HG03432 (cell line): ENCODE results near the gene FBXO24.
"Not testable (repeated sequence)": the region's sequence is repeated elsewhere in the genome, so short reads cannot be mapped to it uniquely, and the experiment has no call there.

Experiments
- ATAC-seq: cut with Tn5 transposase; IDR thresholded peaks from one replicate; pipeline ENCODE4 v1.9.1; 2021; ENCODE audit warnings: mild to moderate bottlenecking, moderate library complexity; ENCODE audit not compliant: unreplicated experiment

FBXO24 gene

DNA sequence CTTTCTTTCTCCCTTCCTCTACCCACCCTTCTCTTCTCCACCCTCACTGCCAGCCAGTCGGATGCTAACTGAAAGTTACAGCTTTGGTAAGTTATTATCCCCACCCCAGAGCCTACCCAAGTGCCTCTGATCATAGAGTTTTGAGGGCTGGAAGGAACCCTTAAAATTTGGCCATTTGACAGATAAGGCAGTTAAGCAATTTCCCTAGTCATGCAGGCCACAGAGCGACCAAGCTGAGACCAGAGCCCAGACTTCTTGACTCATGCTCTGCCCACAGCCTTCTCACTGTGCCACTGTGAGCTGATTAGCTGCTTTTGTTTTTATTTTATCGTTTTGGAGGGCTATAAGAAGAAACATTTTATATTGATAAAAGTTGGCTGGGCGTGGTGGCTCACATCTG lies 29.6 kb upstream of the FBXO24 start:
- ATAC-seq, result no peak

DNA sequence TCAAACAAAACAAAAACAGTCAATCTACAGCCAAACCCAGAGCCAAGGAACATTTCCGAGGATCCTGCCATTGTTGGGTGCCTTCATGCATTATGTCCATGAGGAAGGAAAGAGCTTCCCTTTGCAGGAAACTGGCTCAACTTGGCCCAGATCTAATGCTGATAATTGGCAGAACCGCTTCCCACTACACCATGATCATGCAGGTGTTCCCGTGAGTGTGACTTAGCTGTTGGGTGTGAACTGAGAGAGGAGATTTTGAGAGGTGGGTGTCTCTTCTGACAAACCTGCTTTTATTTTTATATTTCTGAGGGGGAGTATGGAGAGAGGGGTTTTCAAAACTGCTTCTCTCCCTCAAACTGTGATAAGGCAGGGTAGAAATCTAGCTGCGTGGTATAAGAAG lies 27.0 kb upstream of the FBXO24 start:
- ATAC-seq, result no peak

DNA sequence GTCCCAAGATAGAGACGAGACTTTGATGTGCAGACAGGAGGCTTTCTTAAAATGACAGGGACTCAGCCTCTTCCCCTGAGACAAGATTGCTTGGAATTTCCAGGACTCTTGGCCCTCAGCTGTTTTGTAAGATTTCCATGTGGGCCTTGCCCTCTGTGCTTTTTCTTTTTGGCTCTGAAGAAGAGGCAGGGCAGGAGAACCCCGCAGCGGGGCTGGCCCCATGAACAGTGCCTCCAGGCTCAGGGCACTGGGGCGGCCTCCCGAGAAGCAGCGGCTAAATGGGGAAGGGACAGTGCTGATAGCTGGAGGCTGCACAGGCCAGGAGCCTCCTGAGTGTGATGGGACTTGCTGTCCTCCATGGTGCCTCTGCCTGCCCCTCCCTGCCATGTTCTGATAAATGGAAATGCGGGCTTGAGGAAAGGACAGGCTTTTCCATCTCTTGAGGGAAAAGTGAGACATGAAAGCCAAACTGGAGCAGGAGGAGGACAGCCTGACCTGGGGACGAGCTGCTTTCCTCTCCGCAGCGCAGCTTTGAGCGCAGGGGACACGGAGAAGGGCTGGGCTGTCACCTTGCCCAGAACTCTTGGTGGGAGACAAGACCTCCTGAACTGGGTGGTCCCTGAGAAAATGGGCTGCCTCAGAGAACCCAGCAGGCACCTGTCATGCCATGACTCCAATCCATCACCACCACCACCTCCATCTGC lies 24.5 kb upstream of the FBXO24 start:
- no peak for ATAC-seq

- no peak for ATAC-seq
Measured at GRCh38 chr7:100562195-100563099, 23.7 kb upstream of the FBXO24 start.

- no peak for ATAC-seq
Measured at GRCh38 chr7:100563100-100563564, 23.0 kb upstream of the FBXO24 start.

DNA sequence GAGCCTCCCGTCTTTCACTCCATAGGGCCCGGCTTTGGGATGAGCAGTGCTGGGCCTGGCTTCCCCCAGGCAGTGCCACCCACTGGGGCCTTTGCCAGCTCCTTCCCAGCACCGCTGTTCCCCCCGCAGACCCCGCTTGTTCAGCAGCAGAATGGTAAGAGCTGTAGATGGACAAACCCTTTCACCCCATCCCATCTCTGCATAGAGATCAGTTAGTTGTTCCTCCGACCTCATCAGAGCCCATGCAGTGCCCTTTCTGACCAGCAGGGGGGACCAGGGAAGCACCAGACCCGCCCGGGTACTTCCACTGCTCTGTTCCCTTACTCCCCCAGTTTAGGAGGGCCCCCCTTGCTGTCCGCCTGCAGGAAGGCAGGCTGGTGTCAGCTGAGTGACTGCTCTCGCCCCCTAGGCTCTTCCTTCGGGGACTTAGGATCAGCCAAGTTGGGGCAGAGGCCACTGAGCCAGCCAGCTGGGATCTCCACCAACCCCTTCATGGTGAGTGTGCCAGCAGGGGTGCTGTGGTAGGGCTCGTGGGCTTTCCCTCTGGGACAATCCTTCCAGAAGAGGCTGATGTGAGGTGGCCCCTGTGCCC lies 22.2 kb upstream of the FBXO24 start:
- ATAC-seq, result no peak

DNA sequence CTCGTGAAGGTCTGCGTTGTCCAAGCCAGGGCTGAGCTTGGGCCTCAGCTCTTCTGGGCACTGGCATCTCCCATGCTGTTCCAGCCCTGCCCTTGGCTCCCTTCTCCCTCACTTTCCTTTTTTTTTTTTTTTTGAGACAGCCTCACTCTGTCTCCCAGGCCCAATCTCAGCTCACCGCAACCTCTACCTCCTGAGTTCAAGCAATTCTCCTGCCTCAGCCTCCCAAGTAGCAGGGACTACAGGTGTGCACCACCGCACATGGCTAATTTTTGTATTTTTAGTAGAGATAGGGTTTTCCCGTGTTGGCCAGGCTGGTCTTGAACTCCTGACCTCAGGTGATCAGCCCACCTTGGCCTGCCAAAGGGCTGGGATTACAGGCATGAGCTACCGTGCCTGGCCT lies 21.7 kb upstream of the FBXO24 start:
- not testable (repeated sequence) for ATAC-seq

GRCh38 chr7:100565133-100565571 lies 21.0 kb upstream of the FBXO24 start:
- no peak for ATAC-seq

- no peak for ATAC-seq
Measured at GRCh38 chr7:100566018-100566531, 20.1 kb upstream of the FBXO24 start.

DNA sequence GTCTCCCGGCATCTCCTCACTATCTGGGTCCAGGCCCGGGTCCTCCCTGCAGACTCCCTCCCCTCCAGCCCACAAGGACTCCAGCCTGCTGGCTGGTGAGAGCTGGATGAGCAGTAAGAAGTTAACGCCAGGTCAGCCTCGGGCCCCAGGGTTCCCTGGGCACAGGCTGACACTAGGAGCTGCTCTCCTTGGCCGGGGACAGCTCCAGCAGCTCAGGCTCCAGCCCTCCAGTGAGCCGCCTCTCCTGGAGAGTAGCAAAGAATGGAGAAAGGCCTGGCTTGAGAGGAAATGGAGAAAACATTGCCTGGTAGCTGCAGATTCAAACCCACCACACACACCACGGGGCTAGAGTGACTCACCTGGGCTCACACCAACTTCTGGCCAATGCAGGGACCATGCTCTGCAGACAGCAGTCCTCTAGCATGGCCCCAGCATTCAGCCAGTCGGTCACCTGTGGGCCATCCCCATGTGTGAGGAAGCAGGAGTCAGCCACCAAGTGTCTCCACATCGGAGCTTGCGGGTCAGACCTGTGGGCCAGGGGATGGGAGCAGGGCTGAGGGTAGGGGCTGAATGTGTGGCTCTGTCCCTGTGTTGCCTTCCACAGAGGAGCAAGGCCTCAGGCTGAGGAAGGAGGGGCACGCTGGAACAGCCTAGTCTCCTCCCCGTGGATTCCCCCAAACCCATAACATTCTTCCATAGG lies 18.9 kb upstream of the FBXO24 start:
- no peak for ATAC-seq

- no peak for ATAC-seq
Measured at GRCh38 chr7:100567751-100568175, 18.4 kb upstream of the FBXO24 start.

DNA sequence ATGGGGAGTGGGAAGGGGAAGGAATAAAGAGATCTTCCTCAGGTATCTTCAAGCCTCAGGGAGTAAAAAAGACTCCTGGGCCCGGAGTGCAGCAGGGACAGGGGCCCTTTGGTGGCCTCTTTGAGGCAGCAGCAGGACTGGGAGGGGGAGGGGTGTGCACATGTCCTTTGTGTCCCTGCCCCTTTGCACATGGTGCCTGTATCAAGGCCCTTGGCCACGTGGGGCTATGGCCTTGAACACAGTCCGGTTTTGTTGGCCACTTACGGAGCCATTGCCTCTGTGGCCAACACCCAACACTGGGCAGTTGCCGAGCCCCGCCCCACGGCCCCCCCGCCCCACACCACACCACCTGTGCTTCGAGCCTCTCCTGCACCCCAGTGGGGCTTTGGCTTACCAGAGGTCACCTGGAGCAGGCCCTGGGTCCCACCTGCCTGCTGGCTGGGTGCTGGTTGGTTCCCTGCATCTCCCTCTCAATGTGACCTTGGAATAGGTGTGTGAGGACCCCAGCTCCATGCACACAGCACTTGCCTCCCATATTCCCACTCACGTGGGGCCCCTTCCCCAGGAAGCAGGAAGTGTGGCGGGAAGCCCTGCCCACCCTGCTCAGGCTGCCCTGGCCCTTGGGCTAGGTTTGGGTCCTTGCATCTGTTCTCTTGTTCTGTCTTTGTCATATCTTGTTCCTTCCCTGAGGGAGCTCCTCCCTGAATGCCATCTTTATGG lies 17.8 kb upstream of the FBXO24 start:
- ATAC-seq, result no peak

GRCh38 chr7:100568896-100569844 lies 17.0 kb upstream of the FBXO24 start:
- no peak for ATAC-seq

GRCh38 chr7:100570954-100571828 lies 14.9 kb upstream of the FBXO24 start:
- no peak for ATAC-seq

DNA sequence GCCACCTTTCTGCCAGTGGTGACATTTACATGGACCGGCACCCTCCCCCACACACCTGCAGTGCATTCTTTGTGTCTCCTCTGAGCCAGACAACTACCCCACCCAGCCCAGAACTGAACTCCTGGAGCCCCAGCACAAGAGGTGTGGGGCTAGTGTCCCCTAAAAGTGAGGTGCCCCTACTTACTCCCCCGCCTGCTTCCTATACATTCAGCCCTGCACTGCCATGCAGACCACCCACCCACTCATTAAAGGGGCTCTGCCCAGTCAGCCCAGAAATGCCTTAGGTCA lies 14.4 kb upstream of the FBXO24 start:
- ATAC-seq, result no peak

GRCh38 chr7:100572281-100572948 lies 13.7 kb upstream of the FBXO24 start:
- no peak for ATAC-seq

- ATAC-seq, result no peak
Measured at GRCh38 chr7:100572949-100573675, 13.0 kb upstream of the FBXO24 start.
